GM19239 (cell line): ENCODE results near the gene WDR18.

Experiments
- DNase-seq: peaks from one replicate; pipeline ENCODE4 v3.0.0; 2011; ENCODE audit warnings: low spot score; ENCODE audit not compliant: insufficient read length
- FAIRE-seq: peaks from 2 replicates; lab custom pipeline; 2011; peaks lifted over from hg19 to GRCh38; lab: Jason Lieb, UNC

The WDR18 gene

DNA sequence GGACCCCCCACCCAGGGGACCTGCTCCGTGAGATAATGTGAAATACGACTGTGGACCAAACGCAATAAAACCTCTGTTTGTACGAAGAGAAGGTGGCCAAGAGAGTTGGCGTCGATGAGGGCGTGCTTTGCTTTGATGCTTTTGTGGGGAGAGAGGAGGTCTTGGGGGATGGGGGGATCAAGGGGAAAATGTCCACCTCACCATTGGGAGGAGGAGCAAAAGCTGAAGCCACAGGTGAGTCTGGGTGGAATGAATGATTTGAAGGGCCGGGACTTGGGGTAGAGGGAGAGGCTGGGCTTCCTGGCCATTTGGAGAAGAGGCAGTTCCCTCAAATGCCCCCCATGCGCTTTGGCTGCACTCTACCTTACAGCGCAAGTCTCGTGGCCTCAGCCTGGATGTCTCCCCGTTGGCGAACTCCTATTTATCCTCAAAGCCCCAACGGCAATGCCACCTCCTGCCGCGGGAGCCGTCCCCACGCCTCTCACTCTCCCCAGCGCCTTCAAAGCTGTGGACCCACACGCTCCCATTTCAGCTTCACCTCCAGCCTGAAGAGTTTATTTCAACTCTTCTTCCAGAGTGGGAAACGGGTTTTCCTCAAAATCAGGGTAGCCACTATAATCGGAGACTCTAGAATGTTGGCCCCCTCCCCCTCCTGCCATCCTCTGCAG lies 55.0 kb downstream of the WDR18 start:
- DNase-seq, result no peak
- no peak for FAIRE-seq

DNA sequence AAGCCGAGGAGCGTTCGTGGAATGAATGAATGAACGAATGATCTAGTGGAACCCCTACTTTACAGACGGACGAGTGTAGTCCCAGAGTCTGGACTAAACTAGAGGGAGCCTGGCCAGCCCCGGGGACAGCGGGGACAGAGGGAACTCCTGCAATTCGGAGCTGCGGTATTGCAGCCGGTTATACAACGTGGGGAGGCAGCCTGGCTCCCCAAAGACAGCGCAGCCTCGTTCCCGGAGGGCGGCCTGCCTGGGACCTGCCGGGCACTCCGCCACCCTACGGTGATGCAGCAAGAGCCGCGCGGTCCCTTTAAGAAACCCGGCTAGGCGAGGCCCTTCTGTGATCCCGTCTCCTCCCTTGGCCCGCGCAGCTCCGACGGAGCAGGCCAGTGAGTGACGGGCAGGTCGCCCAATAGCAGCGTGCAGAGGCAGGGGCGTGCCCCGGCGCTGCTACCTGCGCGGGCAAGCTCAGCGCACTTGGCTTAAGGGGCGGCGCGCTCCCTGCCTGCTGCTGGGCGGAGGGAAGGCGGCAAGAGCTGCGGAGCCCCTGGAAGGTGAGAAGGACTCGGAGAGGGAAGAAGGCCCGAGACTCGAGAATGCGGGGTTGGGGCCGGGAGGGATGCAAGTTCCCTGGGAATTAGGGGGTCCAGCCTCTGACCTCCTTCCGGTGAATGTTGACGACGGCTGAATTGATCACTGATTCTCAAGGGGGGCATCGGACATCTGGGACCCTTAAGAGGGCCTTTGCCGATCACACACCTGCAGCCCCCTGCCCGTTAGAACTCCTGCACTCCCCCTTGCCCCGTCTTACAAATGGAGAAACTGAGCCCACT lies 55.7 kb downstream of the WDR18 start, which contains the start of gene ABCA7:
TSS of gene ABCA7 (plus strand) at position 462 of the 830 bp plus-strand sequence. CDS start 1,255 bp downstream, outside the sequence.
- DNase-seq (peak; percentile 83), FAIRE-seq (peak; percentile 94)

DNA sequence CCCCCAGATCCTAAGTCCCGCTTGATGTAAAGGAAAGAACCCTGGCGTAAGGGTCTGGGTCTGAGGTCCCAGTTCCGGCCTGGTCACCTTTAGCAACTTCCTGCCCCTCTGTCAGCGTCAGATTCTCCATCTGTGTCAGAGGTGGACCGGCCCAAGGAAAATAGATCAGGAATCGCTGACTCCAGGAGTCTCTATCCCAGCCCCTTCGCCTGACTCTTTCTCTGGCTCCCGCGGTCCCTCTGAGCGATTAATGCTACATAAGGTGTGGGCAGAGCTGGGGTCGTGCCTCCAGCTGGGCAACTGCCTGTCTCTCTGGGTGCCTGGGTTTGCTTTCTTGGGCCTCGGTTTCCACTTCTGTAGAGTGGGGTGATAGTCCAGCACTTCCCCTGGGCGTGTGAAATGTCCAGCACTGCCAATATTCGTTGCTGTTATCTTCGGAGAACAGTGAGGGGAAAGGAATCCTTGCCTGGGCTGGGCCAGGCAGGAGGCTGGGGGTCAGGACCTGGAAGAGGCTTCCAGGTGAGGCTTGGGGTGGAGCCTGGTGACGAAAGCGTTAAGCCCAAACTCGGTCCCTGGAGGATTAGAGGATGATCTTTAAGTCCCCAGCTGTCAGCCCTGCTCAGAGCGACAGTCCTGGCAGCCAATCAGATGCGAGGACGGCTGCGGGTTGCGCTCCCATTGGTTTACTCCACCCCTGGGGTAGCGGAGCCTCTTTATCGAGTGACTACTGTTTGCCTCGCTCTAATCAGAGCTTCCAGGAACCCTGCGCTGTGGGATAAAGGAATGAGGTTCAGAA lies 56.5 kb downstream of the WDR18 start:
- DNase-seq (peak; percentile 99), FAIRE-seq (peak; percentile 100)

DNA sequence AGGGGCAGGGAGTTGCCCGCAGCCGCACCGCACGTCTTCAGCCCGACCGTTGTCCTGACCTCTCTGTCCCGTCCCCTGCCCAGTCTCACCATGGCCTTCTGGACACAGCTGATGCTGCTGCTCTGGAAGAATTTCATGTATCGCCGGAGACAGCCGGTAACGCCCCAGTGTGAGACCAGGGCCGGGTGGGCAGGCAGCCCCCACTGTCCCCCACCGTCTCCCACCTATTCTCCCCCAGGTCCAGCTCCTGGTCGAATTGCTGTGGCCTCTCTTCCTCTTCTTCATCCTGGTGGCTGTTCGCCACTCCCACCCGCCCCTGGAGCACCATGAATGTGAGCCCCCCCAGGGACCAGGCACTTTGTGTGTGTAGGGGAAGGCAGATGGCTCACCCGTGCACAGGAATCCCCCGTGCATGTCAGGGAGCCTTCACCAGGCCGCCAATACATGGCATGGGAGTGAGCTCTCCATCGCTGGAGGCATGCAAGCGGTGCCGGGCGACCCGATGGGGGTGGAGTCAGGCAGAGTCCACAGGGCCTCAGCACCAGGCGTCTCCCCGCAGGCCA lies 57.2 kb downstream of the WDR18 start:
- no peak for FAIRE-seq
- no peak for DNase-seq

DNA sequence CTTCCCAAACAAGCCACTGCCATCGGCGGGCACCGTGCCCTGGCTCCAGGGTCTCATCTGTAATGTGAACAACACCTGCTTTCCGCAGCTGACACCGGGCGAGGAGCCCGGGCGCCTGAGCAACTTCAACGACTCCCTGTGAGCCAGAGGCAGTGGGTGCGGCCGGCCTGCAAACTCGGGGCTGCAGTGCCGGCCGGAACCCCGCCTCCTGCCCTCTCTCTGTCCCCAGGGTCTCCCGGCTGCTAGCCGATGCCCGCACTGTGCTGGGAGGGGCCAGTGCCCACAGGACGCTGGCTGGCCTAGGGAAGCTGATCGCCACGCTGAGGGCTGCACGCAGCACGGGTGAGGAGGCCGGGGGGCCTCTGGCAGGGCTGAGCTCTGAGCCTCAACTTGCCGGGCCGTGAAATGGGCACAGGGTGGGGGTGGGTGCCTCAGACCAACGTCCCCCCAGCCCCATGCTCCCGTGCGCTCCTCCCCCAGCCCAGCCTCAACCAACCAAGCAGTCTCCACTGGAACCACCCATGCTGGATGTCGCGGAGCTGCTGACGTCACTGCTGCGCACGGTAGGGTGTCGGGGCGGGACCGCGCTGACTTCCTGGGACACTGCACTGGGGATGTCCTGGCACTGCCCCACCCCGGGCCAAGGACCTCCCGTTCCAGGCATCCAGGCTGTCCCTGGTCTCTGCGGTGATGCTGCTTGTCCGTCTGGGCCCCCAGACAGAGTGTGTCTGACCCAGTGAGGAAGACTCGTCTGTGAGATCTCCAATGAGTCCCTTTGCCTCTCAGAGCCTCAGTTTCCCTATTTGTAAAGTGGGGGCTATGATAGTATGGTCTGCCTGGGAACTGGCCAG lies 57.9 kb downstream of the WDR18 start:
- no peak for FAIRE-seq
- DNase-seq, result no peak

DNA sequence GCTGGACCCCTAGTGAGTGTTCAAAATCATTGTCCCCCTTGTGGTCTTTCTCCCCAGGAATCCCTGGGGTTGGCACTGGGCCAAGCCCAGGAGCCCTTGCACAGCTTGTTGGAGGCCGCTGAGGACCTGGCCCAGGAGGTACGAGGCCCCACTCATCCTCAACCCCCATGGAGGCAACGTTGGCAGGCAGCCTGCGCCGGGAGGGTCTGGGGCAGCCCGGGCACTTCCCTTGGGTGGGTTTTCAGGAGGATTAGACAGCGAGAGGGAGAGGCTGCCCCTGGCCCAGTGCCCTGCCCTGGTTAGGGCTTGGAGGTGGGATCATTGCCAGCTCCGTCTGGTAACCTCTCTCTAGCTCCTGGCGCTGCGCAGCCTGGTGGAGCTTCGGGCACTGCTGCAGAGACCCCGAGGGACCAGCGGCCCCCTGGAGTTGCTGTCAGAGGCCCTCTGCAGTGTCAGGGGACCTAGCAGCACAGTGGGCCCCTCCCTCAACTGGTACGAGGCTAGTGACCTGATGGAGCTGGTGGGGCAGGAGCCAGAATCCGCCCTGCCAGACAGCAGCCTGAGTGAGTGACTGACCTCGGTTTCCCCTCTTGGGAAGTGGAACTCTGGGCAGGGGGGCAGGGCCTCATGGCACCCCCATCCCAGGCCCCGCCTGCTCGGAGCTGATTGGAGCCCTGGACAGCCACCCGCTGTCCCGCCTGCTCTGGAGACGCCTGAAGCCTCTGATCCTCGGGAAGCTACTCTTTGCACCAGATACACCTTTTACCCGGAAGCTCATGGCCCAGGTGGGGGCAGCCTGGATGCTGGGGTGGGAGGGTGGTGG lies 58.8 kb downstream of the WDR18 start:
- no peak for DNase-seq
- FAIRE-seq, result no peak
